HG03442 (cell line): Measurements from ENCODE around the gene VWA2.

Experiments
- ATAC-seq: cut with Tn5 transposase; IDR thresholded peaks from one replicate; pipeline ENCODE4 v1.9.1; 2021; ENCODE audit warnings: mild to moderate bottlenecking, moderate library complexity; ENCODE audit not compliant: unreplicated experiment

Gene VWA2

DNA sequence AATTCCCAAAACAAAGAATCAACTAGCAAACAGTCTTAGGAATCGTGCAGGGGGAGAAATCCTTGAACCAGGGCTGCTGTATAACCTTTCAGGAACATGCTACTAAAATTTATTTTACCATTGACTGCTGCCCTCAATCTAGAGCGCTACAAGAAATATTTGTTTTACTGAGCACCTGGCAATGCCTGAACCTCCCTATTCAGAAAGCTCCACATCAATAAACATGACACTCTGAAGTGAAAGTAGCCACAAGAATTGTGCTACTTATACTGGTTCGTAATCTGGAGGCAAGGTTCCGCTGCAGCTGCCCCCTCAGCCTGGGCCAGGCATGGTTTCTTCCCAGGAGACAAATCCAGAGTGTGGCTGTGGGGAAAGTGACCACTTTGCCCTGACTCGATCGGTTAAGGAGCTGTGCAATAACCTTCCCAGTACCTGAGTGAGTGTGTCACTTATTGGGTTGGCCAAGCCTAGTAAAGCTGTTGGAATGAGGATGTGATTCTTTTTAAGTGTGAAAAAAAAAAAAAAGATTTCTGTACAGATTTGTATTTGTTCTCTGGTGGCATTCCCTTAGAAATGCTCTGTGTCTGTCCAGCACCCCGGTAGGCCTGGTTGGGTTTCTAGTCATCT is 7.7 kb downstream of the VWA2 start:
- no peak for ATAC-seq

DNA sequence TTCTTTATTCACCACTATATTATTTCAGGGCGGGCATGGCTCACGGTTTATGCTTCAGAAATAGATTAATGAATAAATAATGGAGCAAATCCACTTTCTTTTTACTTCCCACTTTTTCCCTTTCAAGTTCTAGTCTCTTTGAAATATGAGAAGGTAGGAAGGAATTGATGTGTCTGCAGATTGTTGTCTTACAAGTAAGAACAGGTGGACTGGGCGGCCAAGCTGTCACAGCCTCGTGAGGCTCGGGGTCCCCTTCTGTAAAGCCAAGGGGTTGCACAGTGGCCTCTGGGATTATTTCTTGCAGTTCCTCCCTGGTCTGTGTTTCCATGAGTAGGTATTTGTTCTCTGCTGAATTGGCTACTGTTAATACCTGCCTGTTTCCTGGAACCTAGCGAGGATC is 11.2 kb downstream of the VWA2 start:
- ATAC-seq, result no peak

DNA sequence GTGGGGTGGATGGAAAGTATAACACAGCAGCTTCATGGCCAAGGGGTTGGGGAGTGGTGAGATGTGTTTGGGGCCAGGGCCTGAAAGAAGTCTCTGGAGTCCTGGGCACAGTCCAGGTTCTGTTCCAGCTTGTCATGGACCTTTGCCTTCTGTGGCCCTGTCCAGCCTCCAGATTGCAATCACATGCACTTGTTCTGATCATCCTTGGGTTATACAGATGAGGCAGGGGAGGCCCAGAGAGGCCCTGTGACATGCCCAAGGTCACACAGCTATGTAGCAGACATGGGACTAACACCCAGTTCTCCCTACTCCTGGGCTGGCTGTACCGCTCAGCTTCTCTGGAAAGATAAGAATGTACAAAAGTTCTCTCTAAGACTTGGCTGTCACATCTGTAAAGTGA is 11.7 kb downstream of the VWA2 start:
- no peak for ATAC-seq

- no peak for ATAC-seq
Observed at GRCh38 chr10:114252092-114252491, 13.0 kb downstream of the VWA2 start.

GRCh38 chr10:114252883-114253282 is 13.8 kb downstream of the VWA2 start:
- ATAC-seq, result no peak

GRCh38 chr10:114255227-114255626 is 16.2 kb downstream of the VWA2 start:
- ATAC-seq, result no peak

DNA sequence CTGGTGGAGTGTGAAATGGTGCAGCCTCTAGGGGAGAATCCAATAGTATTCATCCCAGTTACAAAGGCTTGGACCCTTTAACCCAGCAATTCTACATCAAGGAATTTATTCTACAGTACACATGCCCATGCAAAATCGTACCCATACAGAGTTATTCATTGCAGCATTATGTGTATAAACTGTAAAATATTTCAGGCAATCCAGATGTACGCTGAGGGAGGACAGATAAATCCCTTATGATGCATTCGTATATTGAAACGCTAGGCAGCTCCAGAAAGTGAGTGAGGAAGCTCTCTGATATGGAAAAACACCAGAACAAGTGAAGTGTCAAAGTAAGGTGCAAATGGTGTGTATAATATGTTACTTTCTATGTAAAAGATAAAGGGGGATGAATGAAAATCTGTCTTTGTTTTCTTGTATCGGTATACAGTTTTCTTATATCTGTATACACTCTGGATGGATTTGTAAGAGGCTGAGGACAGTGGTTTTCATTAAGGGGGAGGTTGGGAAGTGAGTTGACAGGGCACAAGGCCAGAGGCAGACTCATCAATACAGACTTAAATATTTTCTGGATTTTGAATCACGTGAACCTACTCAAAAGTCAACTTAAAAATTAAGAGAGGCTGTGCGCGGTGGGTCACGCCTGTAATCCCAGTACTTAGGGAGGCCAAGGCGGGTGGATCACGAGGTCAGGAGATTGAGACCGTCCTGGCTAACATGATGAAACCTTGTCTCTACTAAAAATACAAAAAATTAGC is 17.1 kb downstream of the VWA2 start:
- no peak for ATAC-seq

DNA sequence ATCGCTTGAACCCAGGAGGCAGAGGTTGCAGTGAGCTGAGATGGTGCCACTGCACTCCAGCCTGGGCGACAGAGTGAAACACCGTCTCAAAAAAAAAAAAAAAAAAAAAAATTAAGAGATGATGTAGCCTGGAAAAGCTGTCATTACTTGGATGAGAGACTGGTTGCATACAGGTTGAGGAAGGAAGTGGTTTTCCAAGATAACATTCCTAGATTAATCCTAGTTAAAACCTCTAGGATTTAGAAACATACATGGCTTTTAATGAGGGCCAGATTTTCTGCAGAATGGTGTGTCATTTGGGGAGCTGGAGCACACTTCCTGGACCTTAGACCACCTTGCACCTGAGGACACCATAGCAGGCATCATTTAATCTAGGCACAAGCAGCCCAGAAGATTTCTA is 17.8 kb downstream of the VWA2 start:
- ATAC-seq, result no peak

GRCh38 chr10:114257498-114257897 is 18.4 kb downstream of the VWA2 start:
- no peak for ATAC-seq

DNA sequence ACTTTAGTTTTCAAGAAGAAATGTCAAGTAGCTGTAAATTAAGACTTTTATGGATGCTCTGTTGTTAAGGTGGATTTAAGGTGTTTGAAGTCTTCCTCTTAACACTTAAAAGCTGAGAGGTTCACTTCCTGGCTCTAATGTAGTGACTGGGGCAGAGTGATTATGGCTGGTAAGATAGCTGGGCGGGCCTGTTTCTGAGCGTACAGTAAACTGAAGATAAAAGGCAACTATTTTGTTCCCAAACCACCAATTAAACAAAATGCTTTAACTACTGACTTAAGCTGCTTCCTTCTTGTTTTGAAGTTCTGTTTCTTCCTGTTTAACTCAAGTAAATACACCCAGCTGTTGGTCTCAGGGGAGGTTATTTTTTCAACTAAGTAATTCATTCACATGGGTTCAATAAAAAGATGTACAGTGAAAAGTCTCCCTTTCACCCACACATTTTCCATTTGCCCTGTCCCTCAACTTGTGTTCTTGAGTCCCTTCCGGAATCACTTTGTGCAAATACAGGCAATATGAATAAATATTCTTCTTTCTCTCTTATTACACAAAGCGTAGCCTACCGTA is 19.3 kb downstream of the VWA2 start:
- no peak for ATAC-seq

DNA sequence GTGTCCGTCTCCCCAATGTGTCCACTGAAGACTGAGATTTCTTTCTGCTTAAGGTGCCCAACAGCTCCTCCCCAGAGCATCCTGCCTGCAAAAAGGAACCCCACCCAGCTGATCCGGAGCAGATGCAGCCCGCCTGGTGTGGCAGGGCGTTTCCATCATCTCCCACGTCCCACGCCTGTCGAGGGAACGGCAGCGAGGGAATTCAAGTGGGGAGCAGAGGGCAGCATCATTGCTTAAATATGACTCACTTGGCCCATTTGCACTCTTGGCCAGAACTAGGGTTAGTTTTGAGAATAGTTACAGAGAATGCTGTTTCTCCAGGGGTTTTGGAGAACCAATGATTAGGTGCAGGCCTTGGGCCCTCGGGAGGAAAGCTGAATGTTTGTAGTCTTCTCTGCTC is 20.8 kb downstream of the VWA2 start:
- ATAC-seq, result no peak

- ATAC-seq, result no peak
Observed at GRCh38 chr10:114260366-114260765, 21.3 kb downstream of the VWA2 start.

DNA sequence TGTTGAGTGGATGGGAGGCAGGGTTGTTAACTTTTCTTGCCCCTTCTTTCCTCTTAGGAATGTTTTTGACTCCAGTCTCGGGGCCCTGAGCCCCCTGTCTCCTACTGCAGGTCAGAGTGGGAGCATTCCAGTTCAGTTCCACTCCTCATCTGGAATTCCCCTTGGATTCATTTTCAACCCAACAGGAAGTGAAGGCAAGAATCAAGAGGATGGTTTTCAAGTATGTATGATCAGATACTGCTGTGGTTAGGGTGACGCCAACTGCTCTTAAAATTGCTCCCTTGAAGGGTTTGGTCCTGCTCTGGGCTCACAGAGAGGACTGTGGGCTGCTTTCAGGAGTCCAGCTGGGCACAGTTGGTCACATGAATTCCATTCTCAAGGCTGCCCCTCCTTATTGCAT is 22.0 kb downstream of the VWA2 start:
- ATAC-seq, result peak; percentile 59

DNA sequence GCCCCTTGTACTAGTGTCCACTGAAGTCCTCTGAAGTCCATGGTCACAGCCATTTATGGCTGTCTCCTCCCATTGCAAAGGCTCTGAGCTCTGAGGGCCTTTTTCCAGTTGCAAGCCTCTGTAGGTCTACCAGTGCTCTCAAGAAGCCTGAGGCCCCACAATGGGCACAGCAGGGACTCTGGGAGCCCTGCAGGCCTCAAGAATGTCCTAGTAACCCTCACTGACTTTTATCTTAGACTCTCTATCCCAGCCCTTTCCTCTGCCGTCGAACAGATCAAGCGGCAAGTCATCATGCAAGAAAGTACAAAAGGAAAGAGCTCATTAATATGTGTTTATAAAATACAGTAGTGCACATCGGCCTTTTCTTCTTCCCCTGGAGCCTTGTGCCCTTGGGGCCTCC is 23.4 kb downstream of the VWA2 start:
- ATAC-seq, result no peak

- no peak for ATAC-seq
Observed at GRCh38 chr10:114265392-114266053, 26.5 kb downstream of the VWA2 start.

DNA sequence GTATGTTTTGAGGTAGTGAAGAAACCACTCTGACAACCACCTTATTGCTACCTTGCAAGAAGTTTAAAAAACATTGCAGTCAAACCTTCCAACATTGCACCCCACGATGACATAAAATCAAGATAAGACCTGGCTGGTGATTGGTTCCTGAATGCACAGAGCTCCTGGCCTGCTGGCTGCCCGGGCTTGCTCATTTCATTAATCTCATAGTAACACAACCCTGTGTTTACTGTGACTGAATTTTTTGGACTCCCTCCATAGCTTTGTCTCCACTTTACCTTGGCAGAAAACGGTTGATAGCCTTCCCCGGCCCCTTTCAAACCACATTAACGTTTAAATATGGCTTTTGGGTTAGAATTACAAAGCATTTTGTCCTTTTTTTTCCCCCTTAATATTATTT is 27.5 kb downstream of the VWA2 start:
- ATAC-seq, result no peak

GRCh38 chr10:114271075-114271778 is 32.2 kb downstream of the VWA2 start:
- ATAC-seq, result no peak

DNA sequence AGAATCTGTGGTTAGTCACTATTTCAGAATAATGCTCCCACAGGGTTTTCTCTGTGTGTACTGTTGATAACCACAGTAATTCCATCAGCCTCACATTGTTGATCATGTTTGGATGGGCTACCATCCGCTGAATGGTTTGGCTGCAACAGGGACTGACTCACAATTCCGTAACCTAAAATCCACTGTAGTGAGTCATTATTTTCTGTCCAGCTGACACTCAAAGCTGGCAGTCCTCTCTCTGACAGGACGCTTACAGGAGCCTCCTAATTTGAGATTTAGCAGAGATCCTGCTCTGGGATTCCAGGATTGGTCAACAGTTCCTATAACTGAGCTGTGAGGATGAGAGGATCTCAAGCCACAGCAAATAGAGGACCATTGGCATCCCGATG is 32.7 kb downstream of the VWA2 start:
- no peak for ATAC-seq

- ATAC-seq, result no peak
Observed at GRCh38 chr10:114272696-114273095, 33.6 kb downstream of the VWA2 start.

DNA sequence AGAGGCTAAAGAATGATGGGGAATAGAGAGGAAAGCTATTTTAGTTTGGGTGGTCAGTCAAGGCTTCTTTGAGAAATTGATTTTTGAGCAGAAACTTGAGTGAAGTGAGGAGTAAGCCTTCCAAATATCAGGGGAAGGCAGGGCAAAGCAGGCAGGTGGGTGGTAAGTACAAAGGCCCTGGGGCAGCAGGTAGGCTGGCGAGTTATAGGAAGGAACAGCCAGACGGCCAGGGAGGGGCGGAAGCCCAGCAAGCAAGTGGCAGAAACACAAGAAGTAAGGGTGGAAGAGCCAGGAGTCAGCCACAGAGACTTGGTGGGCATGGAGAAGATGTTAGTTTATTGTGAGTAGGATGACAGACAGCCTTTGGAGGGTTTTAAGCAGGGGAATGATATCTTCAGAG is 34.9 kb downstream of the VWA2 start:
- no peak for ATAC-seq
